HepG2 (cell line): ENCODE measurements around the gene SCARF1. TPM values are rescaled to one million over a fixed set of nuclear protein-coding genes. Genes with fewer than 3 reads are reported as not detected.

ENCODE experiments used
- ELF1 ChIP-seq: sonication (generic); formaldehyde crosslinking; IDR thresholded peaks from 2 replicates; pipeline ENCODE4 v1.4.0; 2020; ENCODE audit warnings: missing genetic modification reagents
- IKZF5 ChIP-seq: IDR thresholded peaks from 2 replicates; pipeline ENCODE4 v1.6.1; 2018; ENCODE audit warnings: missing genetic modification reagents, mild to moderate bottlenecking, missing compliant biosample characterization
- IRF1 ChIP-seq: sonication (generic); formaldehyde crosslinking; IDR thresholded peaks from 2 replicates; pipeline ENCODE4 v1.4.0; 2020; ENCODE audit warnings: low read depth, mild to moderate bottlenecking, missing genetic modification reagents
- KAT8 ChIP-seq: IDR thresholded peaks from 2 replicates; pipeline ENCODE4 v1.6.1; 2016; ENCODE audit warnings: missing genetic modification reagents, missing compliant biosample characterization
- RARA ChIP-seq: IDR thresholded peaks from 2 replicates; pipeline ENCODE4 v1.6.1; 2016; ENCODE audit warnings: missing genetic modification reagents, missing compliant biosample characterization
- ZNF142 ChIP-seq: sonication (generic); formaldehyde crosslinking; IDR thresholded peaks from 2 replicates; pipeline ENCODE4 v1.4.0; 2020; ENCODE audit warnings: missing genetic modification reagents
- ZNF746 ChIP-seq: sonication (generic); formaldehyde crosslinking; IDR thresholded peaks from 2 replicates; pipeline ENCODE4 v1.8.0; 2022; ENCODE audit warnings: mild to moderate bottlenecking, missing genetic modification reagents
- polyA plus RNA-seq, 8 experiments: library from polyadenylated mRNA; depleted of rRNA in 3 of 8; stranded (reverse) in 7 of 8; unstranded in 1 of 8; fragments of >200 nt; fragmentation: Illumina TruSeq in 4 of 8; extraction: Trizol in 4 of 8; gene quantifications; 2 replicates each; pipeline versions ENCODE4 v1.2.1 to v1.2.3, GENCODE V29; 2011 to 2016; ENCODE audit warnings: low read depth in 4 of 8, missing spikeins in 1 of 8, mixed read lengths in 1 of 8; ENCODE audit not compliant: insufficient read depth in 1 of 8
- total RNA-seq, 5 experiments: library from RNA; depleted of rRNA; stranded (reverse); fragments of >200 nt; fragmentation: Illumina TruSeq; extraction: Trizol; gene quantifications; 2 replicates each; pipeline ENCODE4 v1.2.3, GENCODE V29; 2016; ENCODE audit warnings: low read depth in 1 of 5
- TF ChIP-seq, protein P1 (sequence below): sonication (generic); formaldehyde crosslinking; IDR thresholded peaks from 2 replicates; pipeline ENCODE4 v1.5.0; 2020; ENCODE audit warnings: mild to moderate bottlenecking, missing genetic modification reagents, borderline replicate concordance
- TF ChIP-seq, protein P2 (sequence below): sonication (generic); formaldehyde crosslinking; IDR thresholded peaks from 2 replicates; pipeline ENCODE4 v1.4.0; 2020; ENCODE audit warnings: missing genetic modification reagents

Gene SCARF1
- total and polyA plus RNA-seq, 2 of the 13 experiments (the other 11 are each of a cell fraction or from before 2014, with no cell fraction given) = 0.24 to 0.71 TPM

DNA sequence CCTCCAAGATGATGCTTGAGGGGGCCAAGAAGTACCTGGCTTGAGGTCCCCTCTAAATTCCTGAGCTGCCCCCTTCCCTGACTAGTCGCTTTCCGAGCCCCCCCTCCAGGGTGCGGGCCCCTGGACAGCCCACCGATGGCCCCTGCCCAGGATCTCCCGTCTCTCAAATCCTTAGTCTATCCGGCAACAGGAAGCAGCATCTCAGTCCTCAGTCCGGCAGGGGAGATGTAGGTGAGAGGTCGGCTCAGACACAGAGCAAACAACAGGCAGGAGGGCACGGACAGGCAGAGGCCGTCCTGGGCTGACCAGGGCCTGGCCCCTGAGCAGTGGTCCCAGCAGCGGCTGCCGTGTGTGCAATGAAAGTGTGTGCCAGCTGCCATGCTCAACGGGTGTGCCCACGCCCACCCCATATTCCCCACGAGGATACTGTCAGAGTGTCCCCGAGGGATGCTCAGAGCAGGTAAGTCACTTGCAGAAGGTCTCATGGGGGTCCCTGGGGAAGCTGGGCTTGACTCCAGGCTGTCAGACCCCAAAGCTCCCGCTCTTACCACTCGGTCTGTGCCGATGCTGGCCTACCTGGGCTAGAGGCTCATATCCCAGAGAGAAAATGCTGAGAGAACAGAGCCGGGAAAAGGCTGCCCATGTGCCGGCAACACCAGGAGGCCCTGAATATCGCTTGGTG, 24.1 kb downstream of the SCARF1 start (continued):
- TF ChIP-seq ZNF142 (peak; percentile 82), IKZF5 (no peak), IRF1 (CRISPR knock-in tag) (no peak), KAT8 (CRISPR knock-in tag) (no peak), ZNF746 (CRISPR knock-in tag) (peak; percentile 53; the same call in 1 of the 2 replicates), ELF1 (CRISPR knock-in tag) (0 out of 2 replicates have a peak, but pooled peaks have one; percentile 23), RARA (peak; percentile 72)
- TF ChIP-seq, protein P1, sequence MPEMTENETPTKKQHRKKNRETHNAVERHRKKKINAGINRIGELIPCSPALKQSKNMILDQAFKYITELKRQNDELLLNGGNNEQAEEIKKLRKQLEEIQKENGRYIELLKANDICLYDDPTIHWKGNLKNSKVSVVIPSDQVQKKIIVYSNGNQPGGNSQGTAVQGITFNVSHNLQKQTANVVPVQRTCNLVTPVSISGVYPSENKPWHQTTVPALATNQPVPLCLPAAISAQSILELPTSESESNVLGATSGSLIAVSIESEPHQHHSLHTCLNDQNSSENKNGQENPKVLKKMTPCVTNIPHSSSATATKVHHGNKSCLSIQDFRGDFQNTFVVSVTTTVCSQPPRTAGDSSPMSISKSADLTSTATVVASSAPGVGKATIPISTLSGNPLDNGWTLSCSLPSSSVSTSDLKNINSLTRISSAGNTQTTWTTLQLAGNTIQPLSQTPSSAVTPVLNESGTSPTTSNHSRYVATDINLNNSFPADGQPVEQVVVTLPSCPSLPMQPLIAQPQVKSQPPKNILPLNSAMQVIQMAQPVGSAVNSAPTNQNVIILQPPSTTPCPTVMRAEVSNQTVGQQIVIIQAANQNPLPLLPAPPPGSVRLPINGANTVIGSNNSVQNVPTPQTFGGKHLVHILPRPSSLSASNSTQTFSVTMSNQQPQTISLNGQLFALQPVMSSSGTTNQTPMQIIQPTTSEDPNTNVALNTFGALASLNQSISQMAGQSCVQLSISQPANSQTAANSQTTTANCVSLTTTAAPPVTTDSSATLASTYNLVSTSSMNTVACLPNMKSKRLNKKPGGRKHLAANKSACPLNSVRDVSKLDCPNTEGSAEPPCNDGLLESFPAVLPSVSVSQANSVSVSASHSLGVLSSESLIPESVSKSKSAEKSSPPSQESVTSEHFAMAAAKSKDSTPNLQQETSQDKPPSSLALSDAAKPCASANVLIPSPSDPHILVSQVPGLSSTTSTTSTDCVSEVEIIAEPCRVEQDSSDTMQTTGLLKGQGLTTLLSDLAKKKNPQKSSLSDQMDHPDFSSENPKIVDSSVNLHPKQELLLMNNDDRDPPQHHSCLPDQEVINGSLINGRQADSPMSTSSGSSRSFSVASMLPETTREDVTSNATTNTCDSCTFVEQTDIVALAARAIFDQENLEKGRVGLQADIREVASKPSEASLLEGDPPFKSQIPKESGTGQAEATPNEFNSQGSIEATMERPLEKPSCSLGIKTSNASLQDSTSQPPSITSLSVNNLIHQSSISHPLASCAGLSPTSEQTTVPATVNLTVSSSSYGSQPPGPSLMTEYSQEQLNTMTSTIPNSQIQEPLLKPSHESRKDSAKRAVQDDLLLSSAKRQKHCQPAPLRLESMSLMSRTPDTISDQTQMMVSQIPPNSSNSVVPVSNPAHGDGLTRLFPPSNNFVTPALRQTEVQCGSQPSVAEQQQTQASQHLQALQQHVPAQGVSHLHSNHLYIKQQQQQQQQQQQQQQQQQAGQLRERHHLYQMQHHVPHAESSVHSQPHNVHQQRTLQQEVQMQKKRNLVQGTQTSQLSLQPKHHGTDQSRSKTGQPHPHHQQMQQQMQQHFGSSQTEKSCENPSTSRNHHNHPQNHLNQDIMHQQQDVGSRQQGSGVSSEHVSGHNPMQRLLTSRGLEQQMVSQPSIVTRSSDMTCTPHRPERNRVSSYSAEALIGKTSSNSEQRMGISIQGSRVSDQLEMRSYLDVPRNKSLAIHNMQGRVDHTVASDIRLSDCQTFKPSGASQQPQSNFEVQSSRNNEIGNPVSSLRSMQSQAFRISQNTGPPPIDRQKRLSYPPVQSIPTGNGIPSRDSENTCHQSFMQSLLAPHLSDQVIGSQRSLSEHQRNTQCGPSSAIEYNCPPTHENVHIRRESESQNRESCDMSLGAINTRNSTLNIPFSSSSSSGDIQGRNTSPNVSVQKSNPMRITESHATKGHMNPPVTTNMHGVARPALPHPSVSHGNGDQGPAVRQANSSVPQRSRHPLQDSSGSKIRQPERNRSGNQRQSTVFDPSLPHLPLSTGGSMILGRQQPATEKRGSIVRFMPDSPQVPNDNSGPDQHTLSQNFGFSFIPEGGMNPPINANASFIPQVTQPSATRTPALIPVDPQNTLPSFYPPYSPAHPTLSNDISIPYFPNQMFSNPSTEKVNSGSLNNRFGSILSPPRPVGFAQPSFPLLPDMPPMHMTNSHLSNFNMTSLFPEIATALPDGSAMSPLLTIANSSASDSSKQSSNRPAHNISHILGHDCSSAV (CRISPR knock-in tag) = no peak
- TF ChIP-seq, protein P2, sequence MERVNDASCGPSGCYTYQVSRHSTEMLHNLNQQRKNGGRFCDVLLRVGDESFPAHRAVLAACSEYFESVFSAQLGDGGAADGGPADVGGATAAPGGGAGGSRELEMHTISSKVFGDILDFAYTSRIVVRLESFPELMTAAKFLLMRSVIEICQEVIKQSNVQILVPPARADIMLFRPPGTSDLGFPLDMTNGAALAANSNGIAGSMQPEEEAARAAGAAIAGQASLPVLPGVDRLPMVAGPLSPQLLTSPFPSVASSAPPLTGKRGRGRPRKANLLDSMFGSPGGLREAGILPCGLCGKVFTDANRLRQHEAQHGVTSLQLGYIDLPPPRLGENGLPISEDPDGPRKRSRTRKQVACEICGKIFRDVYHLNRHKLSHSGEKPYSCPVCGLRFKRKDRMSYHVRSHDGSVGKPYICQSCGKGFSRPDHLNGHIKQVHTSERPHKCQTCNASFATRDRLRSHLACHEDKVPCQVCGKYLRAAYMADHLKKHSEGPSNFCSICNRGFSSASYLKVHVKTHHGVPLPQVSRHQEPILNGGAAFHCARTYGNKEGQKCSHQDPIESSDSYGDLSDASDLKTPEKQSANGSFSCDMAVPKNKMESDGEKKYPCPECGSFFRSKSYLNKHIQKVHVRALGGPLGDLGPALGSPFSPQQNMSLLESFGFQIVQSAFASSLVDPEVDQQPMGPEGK (CRISPR knock-in tag) = peak; percentile 15; the same call in 1 of the 2 replicates
